ENCODE data around the gene SDK1. TPM values are rescaled to one million over a fixed set of nuclear protein-coding genes. Genes with fewer than 3 reads are reported as not detected.

SDK1 gene
- total and polyA plus RNA-seq, 2 of the 8 experiments (the other 6 are each of a cell fraction or from before 2014, with no cell fraction given) = 3.3 to 7.2 TPM

- Histone ChIP-seq H3K79me2 (ENCODE audit: control insufficient read depth in 1 of 2, insufficient read depth in 2 of 2, low read length in 2 of 2) (no peaks in the 10 kb centered on the region), H3K27ac (ENCODE audit: low read depth, low read length) (no peak overlapping the region), H4K20me1 (replicated peaks in 1 of 2; ENCODE audit: control insufficient read depth in 1 of 2, insufficient read depth in 2 of 2, low read length in 2 of 2) (no peaks in the 10 kb centered on the region), H2BK15ac (ENCODE audit: low read length) (no peak overlapping the region), H2BK5ac (ENCODE audit: low read depth, low read length) (no peak overlapping the region), H3K79me1 (ENCODE audit: low read depth, low read length) (no peaks in the 10 kb centered on the region), H3K14ac (ENCODE audit: insufficient read length) (no peak overlapping the region), H4K91ac (replicated peaks; ENCODE audit: insufficient read length, low read length) (no peak overlapping the region), H4K5ac (ENCODE audit: insufficient read length, low read depth, low read length) (no peak overlapping the region), H2AFZ (ENCODE audit: low read length) (no peak overlapping the region), H3K4ac (replicated peaks; ENCODE audit: insufficient read length, low read depth, low read length) (no peak overlapping the region), H3K4me2 (ENCODE audit: insufficient read depth in 1 of 2, low read depth in 2 of 2, low read length in 2 of 2) (no peak overlapping the region), H2AK5ac (ENCODE audit: low read depth, low read length) (no peak overlapping the region), H2BK120ac (replicated peaks; ENCODE audit: low read depth, low read length) (no peak overlapping the region), H3K23me2 (ENCODE audit: low read depth, low read length) (no peaks in the 10 kb centered on the region; the same call in 1 of the 2 replicates), H2BK12ac (ENCODE audit: low read depth, low read length) (no peak overlapping the region), H3K56ac (replicated peaks; ENCODE audit: insufficient read length, low read depth, low read length) (no peak overlapping the region), H3K9me3 (ENCODE audit: insufficient read depth in 2 of 2, low read depth in 1 of 2, low read length in 1 of 2) (no peaks in the 10 kb centered on the region; a peak in 1 of 4 replicates), H3K36me3 (ENCODE audit: control insufficient read depth in 2 of 4, insufficient read depth in 4 of 4, low read length in 3 of 4) (no peaks in the 10 kb centered on the region), H3K9ac (replicated peaks in 1 of 4; ENCODE audit: extremely low read depth in 1 of 4, low read depth in 3 of 4, low read length in 3 of 4) (no peak overlapping the region), H3K23ac (ENCODE audit: insufficient read length) (no peak overlapping the region), H2BK20ac (ENCODE audit: low read length) (no peak overlapping the region), H3K4me3 (ENCODE audit: extremely low read depth in 1 of 4, insufficient read depth in 2 of 4, low read depth in 3 of 4, low read length in 4 of 4) (no peak overlapping the region), H3K18ac (ENCODE audit: extremely low read depth, low read length) (no peak overlapping the region), H4K8ac (ENCODE audit: extremely low read depth, insufficient read depth, low read length) (no peak overlapping the region), H3K27me3 (replicated peaks in 1 of 4; ENCODE audit: control insufficient read depth in 3 of 4, extremely low read depth in 1 of 4, insufficient read depth in 3 of 4, low read length in 3 of 4) (no peaks in the 10 kb centered on the region), H3K4me1 (replicated peaks in 1 of 4; ENCODE audit: control insufficient read depth in 3 of 4, insufficient read depth in 4 of 4, low read length in 3 of 4) (no peaks in the 10 kb centered on the region; a peak in 1 of 7 replicates)
- DNase-seq (ENCODE audit: low read depth in 1 of 2, low spot score in 2 of 2) (peak in 1 of 2 experiments; percentile 14), FAIRE-seq (no peak)
- no peak for TF ChIP-seq TEAD4 (IDR thresholded peaks at IDR 0.05; ENCODE audit: low read depth, low read length)
- TF ChIP-seq RXRA (IDR thresholded peaks at IDR 0.05; ENCODE audit: insufficient read depth, low read depth, low read length) = no peak
- no peak for TF ChIP-seq SIRT6 (IDR thresholded peaks at IDR 0.05; ENCODE audit: low read length)
- TF ChIP-seq E2F6 (IDR thresholded peaks at IDR 0.05) = no peak
- TF ChIP-seq CBX5 (IDR thresholded peaks at IDR 0.05; ENCODE audit: low read depth, low read length) = no peak
- ChIA-PET CTCF (ENCODE audit: partially characterized antibody) (interaction anchor here (0.6 to 1.5 kb wide), 2 partner anchors 23 to 392 kb away, joined by 3 to 7 read pairs; no protein-coding TSS in a partner anchor), POLR2A (ENCODE audit: partially characterized antibody) (no interaction called here)
- WGBS, 2 experiments (ENCODE audit: extremely low coverage in 1 of 2, insufficient coverage in 1 of 2, insufficient read length in 1 of 2, insufficient replicate concordance in 2 of 2, low coverage in 1 of 2, low lambda C conversion rate in 2 of 2, missing lambda C conversion rate in 1 of 2) = 83% methylated on average over 10 of the region's 13 CpGs; no CpG with 5 or more reads in 1 of the 2 experiments
These were observed 778.9 kb downstream of the SDK1 start for GRCh38 chr7:4079956-4080355.
